ENCODE data around the gene SORCS2.

Gene SORCS2

GRCh38 chr4:7189475-7190277, 2.7 kb upstream of the SORCS2 start:
- no peaks in the 10 kb centered on the region for H3K9me3 ChIP-seq
- TF ChIP-seq CTCF (IDR thresholded peaks at IDR 0.05; ENCODE audit: low read depth, low read length) = peak; percentile 20; the same call in 1 of the 2 replicates
- peaks cover 8% of the 10 kb centered on the region for H3K4me1 ChIP-seq
- peaks cover 62% of the 10 kb centered on the region for H3K27me3 ChIP-seq
- H3K4me3 ChIP-seq (ENCODE audit: low read depth, low read length) = no peak overlapping the region
- H3K36me3 ChIP-seq = no peaks in the 10 kb centered on the region
- peak; percentile 4 for DNase-seq

- Histone ChIP-seq H3K9me3 (no peaks in the 10 kb centered on the region), H3K36me3 (no peaks in the 10 kb centered on the region), H3K4me3 (ENCODE audit: low read depth, low read length) (no peak overlapping the region), H3K4me1 (peaks cover 8% of the 10 kb centered on the region), H3K27me3 (peaks cover 62% of the 10 kb centered on the region)
- TF ChIP-seq CTCF (IDR thresholded peaks at IDR 0.05; ENCODE audit: low read depth, low read length) = no peak
- no peak for DNase-seq
Measured at GRCh38 chr4:7190278-7190594, 2.1 kb upstream of the SORCS2 start.

GRCh38 chr4:7190691-7191545, 1.4 kb upstream of the SORCS2 start:
- Histone ChIP-seq H3K4me1 (peaks cover 8% of the 10 kb centered on the region), H3K9me3 (no peaks in the 10 kb centered on the region), H3K36me3 (no peaks in the 10 kb centered on the region), H3K4me3 (ENCODE audit: low read depth, low read length) (no peak overlapping the region), H3K27me3 (peaks cover 62% of the 10 kb centered on the region)
- DNase-seq = peak; percentile 0
- TF ChIP-seq CTCF (IDR thresholded peaks at IDR 0.05; ENCODE audit: low read depth, low read length) = no peak

GRCh38 chr4:7191546-7192251, 639 bp upstream of the SORCS2 start:
- peaks cover 61% of the 10 kb centered on the region for H3K27me3 ChIP-seq
- H3K4me3 ChIP-seq (ENCODE audit: low read depth, low read length) = no peak overlapping the region
- H3K36me3 ChIP-seq = no peaks in the 10 kb centered on the region
- peaks cover 8% of the 10 kb centered on the region for H3K4me1 ChIP-seq
- TF ChIP-seq CTCF (IDR thresholded peaks at IDR 0.05; ENCODE audit: low read depth, low read length) = no peak
- H3K9me3 ChIP-seq = no peaks in the 10 kb centered on the region
- peak; percentile 8 for DNase-seq

GRCh38 chr4:7193030-7193958, 956 bp downstream of the SORCS2 start:
- peak; percentile 37 for DNase-seq
- Histone ChIP-seq H3K9me3 (no peaks in the 10 kb centered on the region), H3K36me3 (no peaks in the 10 kb centered on the region), H3K27me3 (peaks cover 45% of the 10 kb centered on the region), H3K4me3 (ENCODE audit: low read depth, low read length) (peak overlapping the region; percentile 46), H3K4me1 (peaks cover 8% of the 10 kb centered on the region)
- 0 out of 2 replicates have a peak, but pooled peaks have one; percentile 1 for TF ChIP-seq CTCF (IDR thresholded peaks at IDR 0.05; ENCODE audit: low read depth, low read length)

Measured in BE2C (cell line).